Iris pigment epithelial cell (primary cell): Measurements from ENCODE around the gene GTF3C5.
A peak's percentile ranks its signal among the peaks of the same experiment; 100 is the strongest.
"Not testable (repeated sequence)": the region's sequence is repeated elsewhere in the genome, so short reads cannot be mapped to it uniquely, and the experiment has no call there.

Experiments
- DNase-seq: peaks from one replicate; pipeline ENCODE4 v3.0.0-alpha.2; 2011; ENCODE audit warnings: low read depth

Gene GTF3C5

DNA sequence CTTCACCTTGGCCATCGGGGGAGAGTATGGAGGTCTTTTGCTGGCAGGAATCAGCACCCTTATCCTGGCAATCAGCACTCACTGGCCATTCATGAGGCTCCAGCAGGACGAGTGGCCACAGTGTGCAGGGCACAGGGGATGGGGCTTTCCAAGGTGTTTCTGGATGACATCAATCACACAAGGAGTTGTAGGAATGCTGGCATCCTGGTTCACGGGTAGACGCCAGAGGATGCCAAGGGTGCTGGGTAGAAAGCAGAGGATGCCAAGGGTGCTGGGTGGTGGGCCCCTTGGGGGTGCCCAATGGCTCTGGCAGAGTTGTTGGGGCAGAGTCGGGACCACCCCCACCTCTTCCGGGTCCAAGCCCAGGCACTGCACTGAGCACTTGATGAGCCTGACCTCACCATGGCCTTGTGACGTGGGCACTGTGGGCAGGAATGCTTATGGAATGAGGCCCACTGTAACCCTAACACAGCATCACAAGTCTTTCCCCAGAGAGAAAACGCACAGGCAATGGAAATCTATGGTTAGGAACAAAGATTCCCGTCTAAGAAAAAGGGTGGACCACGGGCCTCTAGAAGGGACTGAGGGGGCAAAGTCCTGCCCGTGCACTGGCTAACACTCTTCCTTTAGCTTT, 60.1 kb downstream of the GTF3C5 start:
- no peak for DNase-seq

DNA sequence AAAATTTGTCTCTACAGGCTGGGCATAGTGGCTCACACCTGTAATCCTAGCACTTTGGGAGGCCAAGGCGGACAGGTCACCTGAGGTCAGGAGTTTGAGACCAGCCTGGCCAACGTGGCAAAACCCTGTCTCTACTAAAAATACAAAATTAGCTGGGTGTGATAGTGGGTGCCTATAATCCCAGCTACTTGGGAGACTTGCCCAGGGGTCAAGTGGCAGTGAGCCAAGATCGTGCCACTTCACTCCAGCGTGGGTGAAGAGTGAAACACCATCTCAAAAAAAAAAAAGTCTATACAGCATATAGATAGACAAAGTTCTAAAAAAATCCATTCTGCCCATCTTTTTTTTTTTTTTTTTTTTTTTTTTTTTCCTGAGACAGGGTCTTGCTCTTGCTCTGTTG, 63.6 kb downstream of the GTF3C5 start:
- not testable (repeated sequence) for DNase-seq

- DNase-seq: no peak
Observed at GRCh38 chr9:133094842-133095393, 64.1 kb downstream of the GTF3C5 start.

DNA sequence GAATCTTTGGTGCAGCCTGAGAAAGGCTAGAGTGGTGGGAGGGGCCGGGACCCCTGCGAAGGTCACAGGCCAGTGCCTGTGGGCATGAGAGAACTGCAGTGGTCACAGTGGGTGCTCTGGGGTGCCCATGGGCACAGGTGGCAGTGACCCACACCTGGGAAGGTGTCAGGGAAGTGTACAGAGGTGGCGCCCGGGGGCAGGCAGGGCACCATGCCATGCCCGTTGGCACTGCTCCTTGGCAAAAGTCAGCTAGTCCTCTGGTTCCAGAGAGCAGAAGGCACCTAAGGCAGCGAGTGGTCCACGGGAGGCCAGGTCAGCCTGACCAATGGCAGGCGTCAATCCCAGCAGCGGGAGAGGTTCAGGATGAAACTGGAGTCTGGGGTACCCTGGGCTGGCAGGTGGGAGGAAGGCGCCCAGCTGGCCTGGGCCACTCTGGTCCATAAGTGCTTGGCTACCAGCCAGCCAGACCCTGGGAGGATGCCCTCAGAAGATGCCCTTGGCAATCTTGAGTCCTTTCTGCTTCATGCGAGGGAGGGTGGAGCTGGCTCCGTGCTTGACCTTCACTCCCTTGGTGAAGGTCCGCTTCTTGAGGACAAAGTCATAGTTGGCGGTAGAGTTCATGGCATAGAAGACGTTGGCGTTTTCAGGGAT, 67.4 kb downstream of the GTF3C5 start:
- no peak for DNase-seq

GRCh38 chr9:133098871-133099270, 68.1 kb downstream of the GTF3C5 start:
- DNase-seq: no peak

DNA sequence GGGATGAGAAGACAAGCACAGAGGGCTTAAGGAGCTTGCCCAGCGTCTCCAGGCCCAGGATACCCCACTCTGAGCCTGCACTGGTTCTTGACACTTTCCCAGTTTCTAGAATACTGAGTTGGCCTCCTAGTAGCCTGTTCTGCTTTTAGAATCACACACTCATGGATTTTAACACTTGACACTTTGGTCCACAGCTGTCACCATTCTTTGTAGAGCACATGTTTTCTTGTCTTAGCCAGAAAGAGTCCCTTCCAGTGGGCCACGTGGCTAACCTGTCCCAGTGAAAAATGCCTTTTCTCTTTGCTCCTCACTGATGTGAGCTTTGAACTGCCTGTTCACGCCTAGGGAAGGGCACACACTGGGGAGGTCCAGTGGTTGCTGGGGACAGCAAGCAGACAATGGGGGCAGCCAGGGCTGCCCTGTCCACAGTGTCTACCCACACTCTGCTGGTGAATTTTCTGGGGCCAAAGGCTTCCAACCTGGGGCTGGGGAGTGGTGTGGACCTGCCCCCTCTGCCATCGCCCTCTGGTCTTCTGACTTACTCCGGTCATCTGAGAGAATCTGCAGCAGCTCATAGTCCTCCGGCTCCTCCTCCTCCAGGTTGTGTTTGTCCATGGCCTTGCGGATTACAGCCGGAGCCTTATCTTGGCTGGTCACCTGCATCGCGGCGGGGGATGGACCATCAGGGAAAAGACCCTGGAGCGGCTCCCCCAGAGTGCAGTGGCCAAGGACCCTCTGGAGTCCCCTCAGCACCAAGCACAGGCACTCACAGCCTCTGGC, 69.1 kb downstream of the GTF3C5 start:
- no peak for DNase-seq

- DNase-seq: no peak
Observed at GRCh38 chr9:133100506-133101355, 69.9 kb downstream of the GTF3C5 start.

DNA sequence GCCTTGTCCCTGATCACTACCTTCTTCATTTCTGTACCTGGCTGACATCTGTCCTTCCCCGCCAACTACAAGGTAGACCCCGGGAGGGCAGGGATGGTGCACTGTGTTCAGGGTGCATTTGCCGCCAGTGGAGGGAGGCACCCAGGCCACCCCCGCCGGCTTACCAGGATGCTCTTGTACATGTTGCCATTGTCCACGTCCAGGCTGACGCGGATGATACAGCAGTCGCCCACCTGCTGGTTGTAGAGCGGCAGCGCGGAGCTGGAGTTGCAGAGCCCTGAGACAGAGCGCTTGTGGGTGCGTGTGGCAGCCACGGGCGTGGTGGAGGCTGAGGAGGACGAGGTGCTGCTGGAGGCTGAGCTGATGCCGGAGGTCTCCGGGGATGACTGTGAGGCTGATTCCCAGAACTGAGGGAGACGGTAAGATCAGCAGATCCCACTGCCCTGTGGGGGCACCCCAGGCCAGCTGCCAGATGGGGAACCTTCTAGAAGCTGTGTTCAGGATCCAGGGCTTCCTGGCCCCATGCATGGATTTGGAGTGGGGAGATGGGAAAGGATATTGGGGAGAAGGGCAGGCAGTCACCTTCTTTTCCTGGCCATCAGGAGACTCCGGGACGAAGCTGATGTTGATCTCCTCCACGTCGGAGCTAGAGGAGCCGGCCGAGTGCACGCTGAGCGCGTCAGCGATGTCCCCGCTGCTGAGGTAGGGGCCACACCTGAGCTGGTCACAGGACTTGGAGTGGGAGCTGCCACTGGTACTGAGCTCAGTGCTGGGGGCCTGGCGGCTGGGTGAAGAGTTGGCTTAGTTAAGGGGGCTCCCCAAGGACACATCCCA, 70.8 kb downstream of the GTF3C5 start:
- no peak for DNase-seq

- DNase-seq: no peak
Observed at GRCh38 chr9:133102190-133103021, 71.6 kb downstream of the GTF3C5 start.

- DNase-seq: peak; percentile 16
Observed at GRCh38 chr9:133103183-133103986, 72.6 kb downstream of the GTF3C5 start.

DNA sequence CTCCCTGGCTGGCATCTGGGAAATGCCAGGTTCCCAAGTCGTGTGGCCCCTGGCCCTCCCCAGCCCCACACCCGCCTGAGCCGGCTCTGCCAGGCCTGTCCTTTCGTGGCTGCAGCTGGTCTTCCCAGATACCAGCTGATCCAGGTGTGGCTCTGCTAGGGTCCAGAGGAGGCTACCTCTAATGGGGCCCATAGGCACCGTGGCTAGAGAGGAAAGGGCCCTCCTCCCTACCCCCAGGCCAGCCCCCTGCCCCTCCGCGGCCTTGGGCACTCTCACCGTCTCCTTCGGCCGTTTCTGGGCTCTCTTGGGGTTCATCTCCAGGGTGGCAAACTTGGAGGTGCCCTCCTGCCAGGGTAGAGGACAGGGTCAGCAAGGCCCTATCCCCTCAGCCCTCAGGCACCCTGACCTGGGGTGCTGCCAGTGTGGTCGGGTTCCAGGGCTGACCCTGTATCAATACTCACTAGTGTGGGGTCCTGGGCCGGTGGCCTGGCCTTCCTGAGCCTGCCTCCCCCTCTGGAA, 73.2 kb downstream of the GTF3C5 start:
- DNase-seq: no peak

DNA sequence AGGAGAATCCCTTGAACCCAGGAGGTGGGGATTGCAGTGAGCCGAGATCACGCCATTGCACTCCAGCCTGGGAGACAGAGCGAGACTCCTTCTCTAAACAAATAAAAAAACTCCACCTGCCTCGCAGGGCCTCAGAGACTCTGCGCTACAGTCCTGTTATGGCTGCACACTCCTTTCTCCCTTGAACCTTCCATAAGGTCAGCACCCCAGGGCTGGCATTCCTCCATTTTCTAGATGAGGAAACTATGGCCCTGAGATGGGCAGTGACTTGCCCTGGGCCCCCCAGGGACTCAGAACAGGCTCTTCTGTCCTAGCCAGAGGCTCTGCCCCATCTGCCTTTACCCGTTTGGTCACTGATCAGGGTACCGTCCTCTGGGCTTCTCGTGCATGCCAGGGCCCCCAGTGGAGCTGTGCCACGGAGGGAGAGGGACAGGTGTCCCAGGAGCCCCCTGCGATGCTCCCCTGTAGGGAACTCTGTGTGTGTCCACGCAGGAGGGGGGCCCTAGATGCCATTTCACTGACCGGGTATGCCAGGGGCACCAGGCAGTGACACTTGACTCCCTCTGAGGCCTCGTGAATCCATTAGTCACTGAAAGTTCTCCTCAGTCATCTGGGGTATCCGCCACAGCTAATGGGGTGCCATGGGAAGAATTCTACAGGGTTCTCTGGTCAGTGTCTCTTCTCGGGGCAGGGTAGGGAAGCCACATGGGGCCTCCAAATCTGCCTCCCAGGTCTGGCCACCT, 74.1 kb downstream of the GTF3C5 start:
- DNase-seq: no peak

- DNase-seq: no peak
Observed at GRCh38 chr9:133105461-133105770, 74.6 kb downstream of the GTF3C5 start.

GRCh38 chr9:133106511-133107244, 75.9 kb downstream of the GTF3C5 start:
- no peak for DNase-seq

DNA sequence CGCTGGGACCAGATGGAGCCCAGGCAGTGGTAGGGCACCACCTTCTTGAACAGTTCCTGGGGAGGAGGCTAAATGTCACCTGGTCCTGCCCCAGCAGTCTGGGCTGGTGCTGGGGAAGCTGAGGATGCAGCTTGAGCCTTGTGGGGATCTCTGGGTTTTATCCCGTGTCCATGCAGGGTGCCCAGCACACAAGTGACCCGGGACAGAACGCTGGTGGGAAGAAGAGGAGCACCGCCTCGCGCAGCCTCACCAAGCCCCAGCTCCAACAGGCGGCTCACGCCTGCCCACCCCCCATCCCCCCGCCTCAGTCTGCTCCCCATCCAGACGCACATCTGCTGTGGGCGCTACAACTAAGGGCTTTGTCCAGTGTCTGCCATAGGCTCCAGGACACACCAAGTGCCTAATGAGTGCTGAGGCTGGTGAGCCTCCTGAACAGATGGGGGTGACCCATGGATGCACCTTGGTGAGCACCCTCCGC, 76.5 kb downstream of the GTF3C5 start:
- no peak for DNase-seq
